GM18868 (cell line): ENCODE results near the gene TGFB3.

Source experiments
- ATAC-seq: cut with Tn5 transposase; IDR thresholded peaks from one replicate; pipeline ENCODE4 v1.9.1; 2021; ENCODE audit warnings: mild to moderate bottlenecking, moderate library complexity; ENCODE audit not compliant: unreplicated experiment

The TGFB3 gene

GRCh38 chr14:75987201-75987970, 5.6 kb upstream of the TGFB3 start:
- ATAC-seq = no peak

- no peak for ATAC-seq
Measured at GRCh38 chr14:75986439-75986765, 4.6 kb upstream of the TGFB3 start.

- peak; percentile 71 for ATAC-seq
Measured at GRCh38 chr14:75985618-75986438, 4.0 kb upstream of the TGFB3 start, which contains the start of gene IFT43. Gene IFT43, plus strand, starts transcription at chr14:75985763. Its CDS starts 24 bp downstream, at chr14:75985787.

- ATAC-seq = no peak
Measured at GRCh38 chr14:75984674-75985073, 2.9 kb upstream of the TGFB3 start.

GRCh38 chr14:75983019-75983358, 1.2 kb upstream of the TGFB3 start:
- no peak for ATAC-seq

- peak; percentile 45 for ATAC-seq
Measured at GRCh38 chr14:75982266-75983018, 647 bp upstream of the TGFB3 start.

- ATAC-seq = no peak
Measured at GRCh38 chr14:75980856-75981255, 939 bp downstream of the TGFB3 start.

- no peak for ATAC-seq
Measured at GRCh38 chr14:75979648-75980565, 1.9 kb downstream of the TGFB3 start.

GRCh38 chr14:75979071-75979571, 2.7 kb downstream of the TGFB3 start:
- ATAC-seq = no peak

- ATAC-seq = no peak
Measured at GRCh38 chr14:75978249-75978731, 3.5 kb downstream of the TGFB3 start.

- no peak for ATAC-seq
Measured at GRCh38 chr14:75977582-75977943, 4.2 kb downstream of the TGFB3 start.

- no peak for ATAC-seq
Measured at GRCh38 chr14:75976826-75977581, 4.8 kb downstream of the TGFB3 start.

GRCh38 chr14:75972801-75973421, 8.9 kb downstream of the TGFB3 start:
- ATAC-seq = no peak

GRCh38 chr14:75971509-75971908, 10.3 kb downstream of the TGFB3 start:
- no peak for ATAC-seq

- ATAC-seq = no peak
Measured at GRCh38 chr14:75970989-75971388, 10.8 kb downstream of the TGFB3 start.

- ATAC-seq = no peak
Measured at GRCh38 chr14:75969891-75970290, 11.9 kb downstream of the TGFB3 start.

GRCh38 chr14:75969126-75969525, 12.7 kb downstream of the TGFB3 start:
- no peak for ATAC-seq

GRCh38 chr14:75968456-75968855, 13.3 kb downstream of the TGFB3 start:
- no peak for ATAC-seq

GRCh38 chr14:75967866-75968265, 13.9 kb downstream of the TGFB3 start:
- no peak for ATAC-seq
